ENCODE data around the gene NKAIN2.

The NKAIN2 gene

GRCh38 chr6:123941855-123942254, 138.2 kb downstream of the NKAIN2 start:
- TF ChIP-seq, protein P1, sequence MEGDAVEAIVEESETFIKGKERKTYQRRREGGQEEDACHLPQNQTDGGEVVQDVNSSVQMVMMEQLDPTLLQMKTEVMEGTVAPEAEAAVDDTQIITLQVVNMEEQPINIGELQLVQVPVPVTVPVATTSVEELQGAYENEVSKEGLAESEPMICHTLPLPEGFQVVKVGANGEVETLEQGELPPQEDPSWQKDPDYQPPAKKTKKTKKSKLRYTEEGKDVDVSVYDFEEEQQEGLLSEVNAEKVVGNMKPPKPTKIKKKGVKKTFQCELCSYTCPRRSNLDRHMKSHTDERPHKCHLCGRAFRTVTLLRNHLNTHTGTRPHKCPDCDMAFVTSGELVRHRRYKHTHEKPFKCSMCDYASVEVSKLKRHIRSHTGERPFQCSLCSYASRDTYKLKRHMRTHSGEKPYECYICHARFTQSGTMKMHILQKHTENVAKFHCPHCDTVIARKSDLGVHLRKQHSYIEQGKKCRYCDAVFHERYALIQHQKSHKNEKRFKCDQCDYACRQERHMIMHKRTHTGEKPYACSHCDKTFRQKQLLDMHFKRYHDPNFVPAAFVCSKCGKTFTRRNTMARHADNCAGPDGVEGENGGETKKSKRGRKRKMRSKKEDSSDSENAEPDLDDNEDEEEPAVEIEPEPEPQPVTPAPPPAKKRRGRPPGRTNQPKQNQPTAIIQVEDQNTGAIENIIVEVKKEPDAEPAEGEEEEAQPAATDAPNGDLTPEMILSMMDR (conservative IDR thresholded peaks at IDR 0.05; ENCODE audit: low read length), result no peak
- no peak overlapping the region for H3K4me3 ChIP-seq (ENCODE audit: low read length)
- DNase-seq (ENCODE audit: low read depth), result no peak

DNA sequence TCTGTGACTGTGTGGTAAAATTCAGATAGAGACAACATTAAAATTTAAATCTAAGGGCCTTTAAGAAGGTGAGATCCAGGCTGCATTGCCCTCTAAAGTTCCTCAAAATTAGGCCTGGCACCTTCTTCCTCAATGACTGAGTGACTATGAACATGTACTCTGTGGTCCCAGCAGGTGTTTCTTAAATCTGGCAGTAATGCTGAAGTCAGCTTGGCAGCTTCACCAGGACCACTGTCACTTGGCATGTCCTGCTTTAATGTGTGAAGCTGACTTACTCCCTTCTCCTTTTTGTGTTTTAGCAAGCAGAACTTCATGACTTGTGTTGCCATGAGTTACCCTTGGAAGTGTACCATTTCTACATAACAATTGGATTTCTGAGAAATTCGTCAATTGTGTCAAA, 141.7 kb downstream of the NKAIN2 start:
- no peak for DNase-seq (ENCODE audit: low read depth)
- H3K4me3 ChIP-seq (ENCODE audit: low read length), result no peak overlapping the region
- TF ChIP-seq, protein P1 (conservative IDR thresholded peaks at IDR 0.05; ENCODE audit: low read length), result no peak

DNA sequence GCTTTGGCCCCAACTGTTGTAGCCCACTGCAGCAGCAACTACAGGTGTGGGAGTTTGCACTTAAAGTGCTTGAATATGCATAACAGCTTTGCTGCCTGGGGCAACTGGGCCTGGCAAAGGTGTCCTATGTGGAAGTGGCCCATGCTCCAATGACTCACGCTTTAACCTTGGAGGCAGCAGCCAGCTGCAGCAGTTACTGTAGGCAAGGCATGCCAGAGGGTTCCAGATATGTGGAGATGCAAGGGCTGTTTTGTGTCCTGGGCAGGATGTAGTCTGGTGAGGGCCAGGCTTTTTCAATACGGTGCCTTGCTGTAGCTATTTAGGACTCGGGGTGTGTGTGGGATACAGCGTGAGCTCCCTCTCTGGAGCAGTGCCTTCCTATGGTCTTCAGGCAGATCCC, 150.3 kb downstream of the NKAIN2 start:
- no peak overlapping the region for H3K4me3 ChIP-seq (ENCODE audit: low read length)
- TF ChIP-seq, protein P1 (conservative IDR thresholded peaks at IDR 0.05; ENCODE audit: low read length), result no peak
- no peak for DNase-seq (ENCODE audit: low read depth)

- H3K4me3 ChIP-seq (ENCODE audit: low read length), result no peak overlapping the region
- TF ChIP-seq, protein P1 (conservative IDR thresholded peaks at IDR 0.05; ENCODE audit: low read length), result no peak
- DNase-seq (ENCODE audit: low read depth), result no peak
These were observed 153.0 kb downstream of the NKAIN2 start for GRCh38 chr6:123956492-123957139.

GRCh38 chr6:123962508-123962907, 158.8 kb downstream of the NKAIN2 start:
- no peak overlapping the region for H3K4me3 ChIP-seq (ENCODE audit: low read length)
- TF ChIP-seq, protein P1 (conservative IDR thresholded peaks at IDR 0.05; ENCODE audit: low read length), result no peak
- no peak for DNase-seq (ENCODE audit: low read depth)

DNA sequence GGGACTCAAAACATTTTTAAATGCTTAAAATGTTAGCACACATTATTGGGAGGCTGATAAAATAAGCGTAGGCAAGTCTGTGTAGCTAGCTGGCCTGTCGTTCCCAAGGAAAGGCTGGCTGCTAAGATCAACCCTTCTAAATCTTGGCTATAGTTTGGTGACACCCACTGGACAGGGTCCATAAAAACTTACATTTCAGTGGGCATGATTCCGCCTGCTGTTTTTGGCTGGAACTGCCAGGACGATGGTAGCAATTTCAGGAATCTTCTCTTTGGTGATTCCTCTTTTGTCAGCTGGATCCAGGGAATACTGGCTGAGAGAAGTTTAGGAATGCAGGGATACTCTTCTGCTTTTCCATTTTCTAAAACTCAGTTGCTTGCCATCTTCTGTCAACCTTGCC, 162.2 kb downstream of the NKAIN2 start:
- no peak overlapping the region for H3K4me3 ChIP-seq (ENCODE audit: low read length)
- no peak for DNase-seq (ENCODE audit: low read depth)
- TF ChIP-seq, protein P1 (conservative IDR thresholded peaks at IDR 0.05; ENCODE audit: low read length), result no peak

DNA sequence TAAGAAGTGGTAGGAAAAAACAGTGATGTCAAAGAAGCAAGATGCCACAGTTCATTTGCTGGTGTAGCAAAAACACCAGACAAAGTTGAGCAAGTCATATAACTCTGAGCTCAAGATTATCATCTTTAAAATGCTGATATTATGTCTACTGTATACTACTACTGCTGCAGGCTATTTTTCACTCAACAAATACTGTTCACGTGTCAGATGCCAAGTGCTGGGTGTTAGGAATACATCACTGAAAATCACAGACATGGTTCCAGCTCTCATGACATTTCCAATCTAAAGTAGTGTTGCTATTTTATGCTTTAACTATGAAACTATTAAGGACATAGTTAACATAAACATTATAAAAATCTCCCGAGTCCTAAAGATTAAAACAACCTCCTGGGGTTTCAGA, 163.0 kb downstream of the NKAIN2 start:
- TF ChIP-seq, protein P1 (conservative IDR thresholded peaks at IDR 0.05; ENCODE audit: low read length), result no peak
- H3K4me3 ChIP-seq (ENCODE audit: low read length), result no peak overlapping the region
- DNase-seq (ENCODE audit: low read depth), result no peak

All from AG10803 (cell line).